Osteoblast (primary cell): ENCODE results near the gene MPIG6B. TPM values are rescaled to one million over a fixed set of nuclear protein-coding genes. Genes with fewer than 3 reads are reported as not detected.
"Not testable (repeated sequence)": the region's sequence is repeated elsewhere in the genome, so short reads cannot be mapped to it uniquely, and the experiment has no call there.

ENCODE experiments used
- DNase-seq: peaks from one replicate; pipeline ENCODE4 v3.0.0; 2011; ENCODE audit warnings: low spot score, mixed read lengths; ENCODE audit not compliant: insufficient read length; ENCODE audit errors: missing footprints
- H2AFZ ChIP-seq: 2 replicates; pipeline ENCODE4 v1.6.0; 2011; ENCODE audit warnings: mild to moderate bottlenecking, low read length
- H3K27ac ChIP-seq: 2 replicates; pipeline ENCODE4 v1.5.1; 2011; ENCODE audit warnings: mild to moderate bottlenecking, low read depth, low read length, moderate library complexity
- H3K27me3 ChIP-seq: 2 replicates; pipeline ENCODE4 v1.6.0; 2012; ENCODE audit warnings: mild to moderate bottlenecking, control low read depth, inconsistent platforms, low read length, moderate library complexity; ENCODE audit not compliant: insufficient read depth
- H3K36me3 ChIP-seq: 2 replicates; pipeline ENCODE4 v1.5.1; 2011; ENCODE audit warnings: mild to moderate bottlenecking, low read length, control low read depth, moderate library complexity; ENCODE audit not compliant: insufficient read depth
- H3K4me1 ChIP-seq: 2 replicates; pipeline ENCODE4 v1.5.1; 2011; ENCODE audit warnings: mild to moderate bottlenecking, low read length, control low read depth, moderate library complexity; ENCODE audit not compliant: insufficient read depth
- H3K4me2 ChIP-seq: 2 replicates; pipeline ENCODE4 v1.6.0; 2011; ENCODE audit warnings: mild to moderate bottlenecking, low read length; ENCODE audit not compliant: insufficient read depth
- H3K4me3 ChIP-seq: fragments of 200-600 bp; sonication (generic); 3 replicates; pipeline ENCODE4 v1.5.1; 2012; ENCODE audit warnings: mild to moderate bottlenecking, low read length, inconsistent platforms; ENCODE audit not compliant: insufficient read depth
- H3K79me2 ChIP-seq: 2 replicates; pipeline ENCODE4 v1.6.0; 2012; ENCODE audit warnings: mild to moderate bottlenecking, low read length, control low read depth, inconsistent platforms; ENCODE audit not compliant: insufficient read depth
- H3K9me3 ChIP-seq: 2 replicates; pipeline ENCODE4 v1.5.1; 2011; ENCODE audit warnings: low read depth, low read length, control low read depth
- H4K20me1 ChIP-seq: 2 replicates; pipeline ENCODE4 v1.6.0; 2012; ENCODE audit warnings: mild to moderate bottlenecking, low read length, control low read depth; ENCODE audit not compliant: insufficient read depth
- total RNA-seq: library from RNA; depleted of rRNA; stranded (reverse); fragments of >200 nt; gene quantifications from 2 replicates; pipeline ENCODE4 v1.2.3, GENCODE V29; 2012
- TF ChIP-seq, protein P1 (sequence below): IDR thresholded peaks from 2 replicates; pipeline ENCODE4 v1.5.1; 2011; ENCODE audit warnings: mild to moderate bottlenecking, low read depth, low read length, moderate library complexity; ENCODE audit errors: extremely low read depth

MPIG6B gene
- total RNA-seq, 1 donor, result not detected

DNA sequence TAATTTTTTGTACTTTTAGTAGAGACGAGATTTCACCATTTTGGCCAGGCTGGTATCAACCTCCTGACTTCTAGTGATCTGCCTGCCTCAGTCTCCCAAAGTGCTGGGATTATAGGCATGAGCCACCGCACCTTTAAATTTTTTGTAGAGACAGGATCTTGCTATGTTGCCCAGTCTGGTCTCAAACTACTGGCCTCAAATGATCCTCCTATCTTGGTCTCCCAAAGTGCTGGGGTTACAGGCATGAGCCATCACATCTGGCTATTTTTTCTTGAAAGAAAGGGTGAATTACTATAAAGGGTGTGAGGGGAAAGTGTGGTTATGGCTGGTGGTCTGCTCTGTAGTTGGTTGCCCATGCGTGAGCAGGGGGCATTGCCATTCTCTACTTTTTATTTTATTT lies 14.9 kb upstream of the MPIG6B start:
- Histone ChIP-seq H3K9me3 (no peaks in the 10 kb centered on the region), H3K4me2 (no peak overlapping the region), H3K27ac (no peak overlapping the region), H3K4me1 (no peaks in the 10 kb centered on the region), H2AFZ (no peak overlapping the region), H3K27me3 (peaks cover 6% of the 10 kb centered on the region), H3K4me3 (no peak overlapping the region), H4K20me1 (no peaks in the 10 kb centered on the region), H3K36me3 (no peaks in the 10 kb centered on the region), H3K79me2 (no peaks in the 10 kb centered on the region)
- TF ChIP-seq, protein P1, sequence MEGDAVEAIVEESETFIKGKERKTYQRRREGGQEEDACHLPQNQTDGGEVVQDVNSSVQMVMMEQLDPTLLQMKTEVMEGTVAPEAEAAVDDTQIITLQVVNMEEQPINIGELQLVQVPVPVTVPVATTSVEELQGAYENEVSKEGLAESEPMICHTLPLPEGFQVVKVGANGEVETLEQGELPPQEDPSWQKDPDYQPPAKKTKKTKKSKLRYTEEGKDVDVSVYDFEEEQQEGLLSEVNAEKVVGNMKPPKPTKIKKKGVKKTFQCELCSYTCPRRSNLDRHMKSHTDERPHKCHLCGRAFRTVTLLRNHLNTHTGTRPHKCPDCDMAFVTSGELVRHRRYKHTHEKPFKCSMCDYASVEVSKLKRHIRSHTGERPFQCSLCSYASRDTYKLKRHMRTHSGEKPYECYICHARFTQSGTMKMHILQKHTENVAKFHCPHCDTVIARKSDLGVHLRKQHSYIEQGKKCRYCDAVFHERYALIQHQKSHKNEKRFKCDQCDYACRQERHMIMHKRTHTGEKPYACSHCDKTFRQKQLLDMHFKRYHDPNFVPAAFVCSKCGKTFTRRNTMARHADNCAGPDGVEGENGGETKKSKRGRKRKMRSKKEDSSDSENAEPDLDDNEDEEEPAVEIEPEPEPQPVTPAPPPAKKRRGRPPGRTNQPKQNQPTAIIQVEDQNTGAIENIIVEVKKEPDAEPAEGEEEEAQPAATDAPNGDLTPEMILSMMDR, result no peak
- no peak for DNase-seq

DNA sequence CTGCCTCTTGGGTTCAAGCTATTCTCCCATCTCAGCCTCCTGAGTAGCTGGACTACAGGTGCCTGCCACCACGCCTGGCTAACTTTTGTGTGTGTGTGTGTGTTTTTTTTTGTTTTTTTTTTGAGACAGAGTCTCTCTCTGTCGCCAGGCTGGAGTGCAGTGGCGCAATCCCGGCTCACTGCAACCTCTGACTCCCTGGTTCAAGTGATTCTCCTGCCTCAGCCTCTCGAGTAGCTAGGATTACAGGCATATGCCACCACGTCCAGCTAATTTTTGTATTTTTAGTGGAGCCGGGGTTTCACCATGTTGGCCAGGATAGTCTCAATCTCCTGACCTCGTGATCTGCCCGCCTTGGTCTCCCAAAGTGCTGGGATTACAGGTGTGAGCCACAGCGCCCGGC lies 14.0 kb upstream of the MPIG6B start:
- not testable (repeated sequence) for DNase-seq, H3K4me3 ChIP-seq

DNA sequence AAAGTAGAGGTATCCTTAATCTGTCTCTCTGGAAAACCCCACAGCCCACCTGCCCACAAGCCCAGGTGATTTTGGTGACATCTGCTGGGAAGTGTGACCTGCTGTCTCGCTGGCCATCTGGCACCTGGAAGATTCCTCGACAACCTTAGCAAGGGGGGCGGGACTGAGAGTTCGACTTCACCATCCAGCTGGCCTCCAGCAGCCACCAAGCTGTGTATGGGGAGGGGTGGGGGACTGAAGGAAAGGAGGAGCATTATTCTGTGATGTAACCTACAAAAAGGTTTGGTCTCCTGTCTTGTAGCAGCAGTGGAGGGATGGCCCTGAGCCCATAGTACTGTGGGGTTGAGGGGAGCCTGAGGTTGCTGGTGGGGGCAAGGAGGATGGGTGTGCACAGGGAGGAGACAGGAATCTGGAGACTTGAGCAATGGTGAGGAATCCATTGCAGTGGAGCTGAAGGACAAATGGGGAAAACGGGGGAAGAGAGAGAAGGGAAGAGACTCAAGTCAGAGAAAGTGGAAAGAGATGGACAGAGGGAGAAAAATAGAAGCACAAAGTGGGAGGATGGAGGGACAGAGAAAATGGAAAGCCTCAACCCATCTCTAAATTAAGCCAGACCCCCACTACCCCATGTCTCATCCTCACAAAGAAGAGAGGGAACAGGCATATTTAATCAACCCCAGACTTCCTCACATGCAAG lies 12.5 kb upstream of the MPIG6B start:
- Histone ChIP-seq H3K4me1 (no peaks in the 10 kb centered on the region), H2AFZ (no peak overlapping the region), H4K20me1 (no peaks in the 10 kb centered on the region), H3K4me3 (no peak overlapping the region), H3K9me3 (no peaks in the 10 kb centered on the region), H3K27ac (no peak overlapping the region), H3K36me3 (no peaks in the 10 kb centered on the region), H3K27me3 (peaks cover 12% of the 10 kb centered on the region), H3K79me2 (no peaks in the 10 kb centered on the region), H3K4me2 (no peak overlapping the region)
- TF ChIP-seq, protein P1, result no peak
- DNase-seq, result peak; percentile 48

More for the DNA sequence above, 14.0 kb upstream of the MPIG6B start:
- not testable (repeated sequence) for H3K4me1 ChIP-seq, H3K27me3 ChIP-seq, H2AFZ ChIP-seq, H3K9me3 ChIP-seq, H3K27ac ChIP-seq, H3K79me2 ChIP-seq, H4K20me1 ChIP-seq, H3K36me3 ChIP-seq, H3K4me2 ChIP-seq

DNA sequence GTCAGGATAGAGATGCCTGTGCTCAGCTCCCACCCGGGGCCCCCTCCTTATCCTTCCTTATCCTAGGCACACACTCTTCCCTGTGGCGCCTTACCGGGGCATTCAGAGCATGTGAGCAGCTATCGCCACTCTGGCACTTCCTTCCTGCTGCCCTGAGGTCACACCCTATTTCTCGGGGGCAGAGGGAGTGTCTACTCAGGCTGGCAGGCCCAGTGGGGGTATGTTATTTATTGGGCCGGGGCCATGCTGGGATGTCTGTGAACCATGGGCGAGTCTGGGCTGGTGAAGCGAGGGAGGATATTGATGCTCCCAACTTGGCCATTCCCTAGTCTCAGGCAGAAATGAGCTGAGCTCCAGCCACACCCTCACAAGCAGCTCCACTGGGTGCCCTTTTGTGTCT lies 11.9 kb upstream of the MPIG6B start:
- no peak overlapping the region for H3K4me3 ChIP-seq
- H3K36me3 ChIP-seq, result no peaks in the 10 kb centered on the region
- H3K4me1 ChIP-seq, result no peaks in the 10 kb centered on the region
- H3K4me2 ChIP-seq, result no peak overlapping the region
- DNase-seq, result peak; percentile 61
- no peaks in the 10 kb centered on the region for H4K20me1 ChIP-seq
- no peak overlapping the region for H2AFZ ChIP-seq
- no peak overlapping the region for H3K27ac ChIP-seq
- H3K79me2 ChIP-seq, result no peaks in the 10 kb centered on the region
- no peaks in the 10 kb centered on the region for H3K9me3 ChIP-seq
- TF ChIP-seq, protein P1, result no peak
- H3K27me3 ChIP-seq, result peaks cover 12% of the 10 kb centered on the region
